Measurements from ENCODE around the gene KLHL11.

DNA sequence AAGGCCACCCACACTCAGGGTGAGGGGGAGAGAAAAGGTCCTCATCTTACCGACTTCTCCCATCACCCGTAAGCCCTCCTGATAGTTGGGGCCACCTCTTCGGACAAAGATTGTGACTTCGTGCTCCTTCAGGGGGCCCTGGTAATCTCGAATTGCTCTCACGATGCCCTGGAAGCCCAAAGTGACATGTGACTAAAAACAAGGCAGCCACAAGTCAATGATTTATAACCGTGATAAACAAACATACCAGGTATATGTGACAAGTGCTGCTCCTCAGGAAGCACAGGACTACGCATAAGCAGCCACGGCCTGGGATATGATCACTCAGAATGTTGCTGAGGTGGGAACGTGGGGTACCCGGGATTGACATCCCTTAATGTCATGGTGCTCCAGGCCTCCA lies 36.4 kb upstream of the KLHL11 start:
- TF ChIP-seq, protein P1, sequence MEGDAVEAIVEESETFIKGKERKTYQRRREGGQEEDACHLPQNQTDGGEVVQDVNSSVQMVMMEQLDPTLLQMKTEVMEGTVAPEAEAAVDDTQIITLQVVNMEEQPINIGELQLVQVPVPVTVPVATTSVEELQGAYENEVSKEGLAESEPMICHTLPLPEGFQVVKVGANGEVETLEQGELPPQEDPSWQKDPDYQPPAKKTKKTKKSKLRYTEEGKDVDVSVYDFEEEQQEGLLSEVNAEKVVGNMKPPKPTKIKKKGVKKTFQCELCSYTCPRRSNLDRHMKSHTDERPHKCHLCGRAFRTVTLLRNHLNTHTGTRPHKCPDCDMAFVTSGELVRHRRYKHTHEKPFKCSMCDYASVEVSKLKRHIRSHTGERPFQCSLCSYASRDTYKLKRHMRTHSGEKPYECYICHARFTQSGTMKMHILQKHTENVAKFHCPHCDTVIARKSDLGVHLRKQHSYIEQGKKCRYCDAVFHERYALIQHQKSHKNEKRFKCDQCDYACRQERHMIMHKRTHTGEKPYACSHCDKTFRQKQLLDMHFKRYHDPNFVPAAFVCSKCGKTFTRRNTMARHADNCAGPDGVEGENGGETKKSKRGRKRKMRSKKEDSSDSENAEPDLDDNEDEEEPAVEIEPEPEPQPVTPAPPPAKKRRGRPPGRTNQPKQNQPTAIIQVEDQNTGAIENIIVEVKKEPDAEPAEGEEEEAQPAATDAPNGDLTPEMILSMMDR (IDR thresholded peaks at IDR 0.05 in 8 of 11, conservative IDR thresholded peaks at IDR 0.05 in 3 of 11): no peak
- no peak for TF ChIP-seq POLR2AphosphoS5 (IDR thresholded peaks at IDR 0.05)

Data from spleen (tissue), 7 donors.